IPS-15b (cell line): ENCODE data around the gene LHB.

Experiments used
- H3K27me3 ChIP-seq: one replicate; pipeline ENCODE4 v1.6.1; 2013; ENCODE audit warnings: low read length; ENCODE audit not compliant: control insufficient read depth, insufficient read depth
- H3K36me3 ChIP-seq: one replicate; pipeline ENCODE4 v1.6.1; 2013; ENCODE audit warnings: low read length; ENCODE audit not compliant: control insufficient read depth, insufficient read depth
- H3K4me1 ChIP-seq: one replicate; pipeline ENCODE4 v1.6.1; 2013; ENCODE audit warnings: mild to moderate bottlenecking, low read length; ENCODE audit not compliant: control insufficient read depth, insufficient read depth
- H3K4me3 ChIP-seq: one replicate; pipeline ENCODE4 v1.5.1; 2013; ENCODE audit warnings: low read depth, low read length
- H3K9ac ChIP-seq: one replicate; pipeline ENCODE4 v1.6.1; 2013; ENCODE audit warnings: low read depth, mild to moderate bottlenecking, low read length
- H3K9me3 ChIP-seq: one replicate; pipeline ENCODE4 v1.6.1; 2013; ENCODE audit warnings: mild to moderate bottlenecking, low read length; ENCODE audit not compliant: control insufficient read depth, insufficient read depth

The LHB gene

DNA sequence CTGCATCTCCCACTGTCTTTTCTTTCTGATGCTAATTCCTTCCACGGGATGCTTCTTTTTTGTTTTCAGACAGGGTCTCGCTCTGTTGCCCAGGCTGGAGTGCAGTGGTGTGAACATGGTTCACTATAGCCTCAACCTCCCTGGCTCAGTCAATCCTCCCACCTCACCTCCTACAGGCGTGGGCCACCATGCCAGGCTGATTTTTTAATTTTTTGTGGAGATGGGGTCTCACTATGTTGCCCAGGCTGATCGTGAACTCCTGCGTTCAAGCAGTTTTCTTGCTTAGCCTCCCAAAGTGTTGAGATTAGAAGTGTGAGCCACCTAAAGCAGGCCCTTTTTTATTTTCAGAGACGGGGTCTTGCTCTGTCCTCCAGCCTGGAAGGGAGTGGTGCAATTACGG lies 28.6 kb downstream of the LHB start:
- H3K9me3 ChIP-seq, result no peaks in the 10 kb centered on the region
- H3K27me3 ChIP-seq, result no peaks in the 10 kb centered on the region
- no peak overlapping the region for H3K9ac ChIP-seq
- H3K4me1 ChIP-seq, result no peaks in the 10 kb centered on the region
- no peak overlapping the region for H3K4me3 ChIP-seq
- peaks cover 43% of the 10 kb centered on the region for H3K36me3 ChIP-seq

DNA sequence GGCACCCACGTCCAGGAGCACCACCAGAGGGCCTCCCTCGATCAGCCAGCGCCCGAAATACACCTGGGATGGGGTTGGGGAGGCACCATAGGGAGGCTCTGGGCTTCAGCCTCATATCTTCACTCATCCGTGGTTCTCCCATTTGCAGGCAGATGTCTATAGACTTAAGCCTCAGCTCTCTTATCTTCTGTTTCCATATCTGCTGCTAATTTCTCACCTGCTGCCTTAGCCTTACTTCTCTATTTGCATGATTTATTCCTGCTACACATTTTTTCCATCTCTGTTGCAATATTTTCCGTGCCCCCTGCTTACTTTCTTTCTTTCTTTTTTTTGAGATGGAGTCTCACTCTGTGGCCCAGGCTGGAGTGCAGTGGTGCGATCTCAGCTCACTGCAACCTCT lies 29.6 kb downstream of the LHB start:
- H3K27me3 ChIP-seq, result no peaks in the 10 kb centered on the region
- no peak overlapping the region for H3K9ac ChIP-seq
- H3K4me1 ChIP-seq, result no peaks in the 10 kb centered on the region
- peaks cover 45% of the 10 kb centered on the region for H3K36me3 ChIP-seq
- no peak overlapping the region for H3K4me3 ChIP-seq
- H3K9me3 ChIP-seq, result no peaks in the 10 kb centered on the region

DNA sequence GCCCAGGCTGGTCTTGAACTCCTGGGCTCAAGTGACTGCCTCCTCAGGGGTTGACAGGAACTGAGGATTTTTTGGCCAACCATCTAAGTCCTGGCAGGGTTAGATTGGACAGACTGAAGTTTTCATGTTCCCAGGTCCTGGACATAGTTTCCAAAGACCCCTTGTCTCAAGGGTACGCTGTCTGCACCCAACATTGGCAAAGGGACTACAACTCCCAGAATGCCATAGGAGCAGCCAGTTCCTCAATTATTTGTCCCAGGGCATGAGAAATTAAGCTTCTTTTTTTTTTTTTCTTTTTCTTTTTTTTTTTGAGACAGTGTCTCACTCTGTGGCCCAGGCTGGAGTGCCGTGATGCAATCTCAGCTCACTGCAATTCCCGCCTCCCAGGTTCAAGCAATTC lies 30.7 kb downstream of the LHB start:
- no peak overlapping the region for H3K4me3 ChIP-seq
- peaks cover 48% of the 10 kb centered on the region for H3K36me3 ChIP-seq
- no peaks in the 10 kb centered on the region for H3K27me3 ChIP-seq
- no peak overlapping the region for H3K9ac ChIP-seq
- H3K4me1 ChIP-seq, result no peaks in the 10 kb centered on the region
- no peaks in the 10 kb centered on the region for H3K9me3 ChIP-seq

DNA sequence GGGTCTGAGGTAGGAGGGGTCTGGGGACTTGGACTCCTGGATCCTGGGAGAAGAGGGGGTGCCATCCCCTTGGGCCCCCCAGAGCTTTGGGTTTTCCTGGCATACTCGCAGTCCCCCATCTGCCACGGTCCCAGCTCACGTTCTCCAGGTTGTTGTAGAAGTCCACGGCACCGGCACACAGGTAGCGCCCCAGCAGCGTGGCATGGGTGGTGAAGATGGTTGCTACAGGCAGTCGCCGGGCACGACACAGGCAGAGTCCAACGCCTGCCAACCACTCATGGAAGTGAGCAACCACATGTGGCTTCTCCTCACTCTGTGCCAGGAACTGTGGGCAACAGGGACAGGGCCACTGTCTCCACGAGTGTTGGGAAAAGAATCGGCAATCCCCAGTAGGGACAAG lies 31.2 kb downstream of the LHB start:
- no peaks in the 10 kb centered on the region for H3K4me1 ChIP-seq
- H3K4me3 ChIP-seq, result no peak overlapping the region
- H3K36me3 ChIP-seq, result peaks cover 43% of the 10 kb centered on the region
- H3K9me3 ChIP-seq, result no peaks in the 10 kb centered on the region
- H3K9ac ChIP-seq, result no peak overlapping the region
- H3K27me3 ChIP-seq, result no peaks in the 10 kb centered on the region

DNA sequence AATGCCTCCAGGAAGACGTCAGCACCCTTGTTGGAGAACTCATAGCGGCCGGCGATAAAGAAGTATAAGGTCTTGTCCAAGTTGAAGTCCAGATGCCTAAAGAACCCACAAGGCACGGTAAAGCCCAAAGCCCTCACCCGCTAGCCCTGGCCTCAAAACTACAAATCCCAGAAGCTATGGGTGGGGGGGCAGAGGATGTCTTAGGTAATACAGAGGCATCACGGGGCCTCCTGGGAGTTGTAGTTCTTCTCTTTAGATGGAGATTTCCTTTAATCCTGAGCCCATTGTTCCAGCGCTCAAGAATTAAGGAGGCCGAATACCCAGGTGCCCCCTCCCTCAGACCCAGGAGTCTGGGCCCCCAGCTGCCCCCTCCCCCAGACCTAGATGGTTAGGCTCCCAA lies 34.6 kb downstream of the LHB start:
- Histone ChIP-seq H3K4me1 (no peaks in the 10 kb centered on the region), H3K9me3 (no peaks in the 10 kb centered on the region), H3K9ac (no peak overlapping the region), H3K4me3 (no peak overlapping the region), H3K36me3 (peaks cover 25% of the 10 kb centered on the region), H3K27me3 (no peaks in the 10 kb centered on the region)

DNA sequence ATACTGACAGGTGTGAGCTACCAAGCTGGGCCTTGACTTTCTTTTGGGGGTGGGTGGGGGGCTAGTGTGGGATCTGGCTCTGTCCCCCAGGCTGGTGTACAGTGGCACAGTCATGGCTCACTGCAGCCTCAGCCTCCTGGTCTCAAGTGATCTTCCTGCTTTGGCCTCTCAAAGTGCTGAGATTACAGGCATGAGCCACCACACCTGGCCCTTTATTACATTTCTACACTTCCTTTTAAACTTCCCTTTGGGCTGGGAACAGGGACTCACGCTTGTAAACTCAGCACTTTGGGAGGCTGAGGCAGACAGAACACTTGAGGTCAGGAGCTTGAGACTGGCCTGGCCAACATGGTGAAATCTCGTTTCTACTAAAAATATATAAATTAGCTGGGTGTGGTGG lies 39.8 kb downstream of the LHB start:
- Histone ChIP-seq H3K36me3 (peaks cover 10% of the 10 kb centered on the region), H3K4me3 (no peak overlapping the region)

DNA sequence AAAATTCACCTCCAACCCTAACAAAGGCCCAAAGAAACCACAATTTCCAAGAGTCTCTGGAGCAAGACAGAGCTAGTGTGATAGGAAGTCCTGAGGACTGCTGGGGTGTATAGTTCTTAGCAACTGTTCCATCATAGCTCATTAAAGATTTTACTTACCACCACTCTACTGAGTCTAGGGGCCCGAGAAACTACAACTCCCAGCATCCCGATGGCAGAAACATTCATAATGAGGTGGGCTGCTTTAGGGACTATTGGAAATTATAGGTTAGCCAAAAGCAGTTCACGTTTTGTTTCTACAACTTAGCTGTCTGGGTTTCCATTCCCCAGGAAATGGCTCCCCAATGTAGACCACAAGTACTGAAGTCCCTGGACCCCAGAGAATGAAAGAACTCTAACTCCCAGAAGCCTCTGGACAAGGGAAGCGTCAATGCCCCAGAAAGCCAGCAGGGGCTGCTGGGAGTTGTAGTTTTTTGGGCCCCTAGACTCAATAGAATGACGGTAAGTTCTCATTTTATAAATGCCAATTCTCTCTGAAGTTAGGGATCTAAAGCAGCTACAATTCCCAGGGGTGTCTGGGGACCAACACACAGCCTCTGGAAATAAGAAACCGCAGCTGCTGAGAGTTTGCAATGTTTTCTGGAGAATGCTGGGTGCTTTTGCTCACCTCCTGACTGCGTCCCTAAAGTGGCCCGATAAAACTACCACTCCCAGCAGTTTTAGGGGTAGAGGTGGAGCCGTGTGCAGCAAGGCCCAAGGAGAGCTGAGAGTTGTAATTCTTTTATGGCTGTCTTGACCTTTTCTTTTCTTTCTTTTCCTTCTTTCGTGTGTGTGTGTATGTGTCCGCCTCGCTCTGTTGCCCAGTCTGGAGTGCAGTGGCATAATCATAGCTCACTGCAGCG lies 40.7 kb downstream of the LHB start:
- H3K27me3 ChIP-seq, result no peaks in the 10 kb centered on the region
- no peak overlapping the region for H3K4me3 ChIP-seq
- H3K9ac ChIP-seq, result no peak overlapping the region
- H3K4me1 ChIP-seq, result peaks cover 1% of the 10 kb centered on the region
- H3K9me3 ChIP-seq, result no peaks in the 10 kb centered on the region
- peaks cover 8% of the 10 kb centered on the region for H3K36me3 ChIP-seq

More for the DNA sequence above, 39.8 kb downstream of the LHB start:
- no peaks in the 10 kb centered on the region for H3K9me3 ChIP-seq
- H3K9ac ChIP-seq, result no peak overlapping the region
- no peaks in the 10 kb centered on the region for H3K4me1 ChIP-seq
- H3K27me3 ChIP-seq, result no peaks in the 10 kb centered on the region

DNA sequence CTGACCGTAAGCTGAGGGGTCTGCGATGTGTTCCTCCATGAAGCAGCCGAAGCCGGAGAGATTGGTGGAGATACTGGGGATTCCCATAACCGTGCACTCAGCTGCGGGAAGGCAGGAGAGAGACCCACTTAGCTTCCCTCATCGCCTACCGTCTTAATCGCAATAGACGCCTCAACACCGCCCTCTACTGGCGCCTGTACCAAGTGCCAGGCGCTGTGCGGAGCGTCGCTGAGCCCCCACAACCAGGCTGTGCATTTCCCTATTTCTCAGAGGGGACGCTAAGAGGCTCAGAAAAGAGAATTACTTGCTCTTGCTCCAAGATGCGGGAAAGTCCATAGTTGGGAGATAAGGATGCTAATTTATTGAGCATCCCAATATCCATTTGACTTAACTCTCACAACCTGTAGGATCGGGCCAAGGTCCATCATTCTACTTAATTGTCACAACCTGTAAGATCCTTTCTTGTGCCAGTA lies 45.9 kb downstream of the LHB start:
- Histone ChIP-seq H3K4me3 (no peak overlapping the region), H3K27me3 (no peaks in the 10 kb centered on the region), H3K4me1 (peaks cover 6% of the 10 kb centered on the region), H3K36me3 (peaks cover 17% of the 10 kb centered on the region), H3K9ac (no peak overlapping the region), H3K9me3 (no peaks in the 10 kb centered on the region)

DNA sequence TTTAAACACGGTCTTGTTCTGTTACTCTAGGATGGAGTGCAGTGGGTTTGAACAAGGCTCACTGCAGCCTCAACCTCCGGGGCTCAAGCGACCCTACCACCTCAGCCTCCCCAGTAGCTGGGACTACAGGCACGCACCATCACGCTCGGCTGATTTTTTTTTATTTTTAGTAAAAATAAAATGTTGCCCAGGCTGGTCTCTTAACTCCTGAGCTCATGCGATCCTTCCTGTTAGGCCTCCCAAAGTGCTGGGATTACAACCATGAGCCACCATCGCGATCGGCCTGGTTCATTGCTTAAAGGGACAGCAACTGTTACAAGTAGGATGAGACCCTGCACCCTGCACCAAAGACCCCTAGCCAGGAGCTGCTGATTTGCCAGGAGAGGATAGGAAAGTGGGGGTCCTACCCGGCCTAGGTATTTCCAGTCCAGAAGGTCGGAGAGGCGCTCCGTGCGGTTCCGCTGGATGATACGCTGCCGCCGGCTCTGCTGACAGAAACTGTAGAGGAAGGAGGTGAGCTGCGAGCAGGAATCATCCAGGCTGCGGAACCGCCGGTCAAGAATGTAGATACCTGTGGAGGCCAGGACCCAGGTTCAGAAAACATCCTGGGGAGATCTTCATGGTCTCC lies 46.6 kb downstream of the LHB start:
- peaks cover 18% of the 10 kb centered on the region for H3K36me3 ChIP-seq
- no peaks in the 10 kb centered on the region for H3K9me3 ChIP-seq
- no peak overlapping the region for H3K4me3 ChIP-seq
- H3K27me3 ChIP-seq, result no peaks in the 10 kb centered on the region
- H3K4me1 ChIP-seq, result peaks cover 6% of the 10 kb centered on the region
- no peak overlapping the region for H3K9ac ChIP-seq

DNA sequence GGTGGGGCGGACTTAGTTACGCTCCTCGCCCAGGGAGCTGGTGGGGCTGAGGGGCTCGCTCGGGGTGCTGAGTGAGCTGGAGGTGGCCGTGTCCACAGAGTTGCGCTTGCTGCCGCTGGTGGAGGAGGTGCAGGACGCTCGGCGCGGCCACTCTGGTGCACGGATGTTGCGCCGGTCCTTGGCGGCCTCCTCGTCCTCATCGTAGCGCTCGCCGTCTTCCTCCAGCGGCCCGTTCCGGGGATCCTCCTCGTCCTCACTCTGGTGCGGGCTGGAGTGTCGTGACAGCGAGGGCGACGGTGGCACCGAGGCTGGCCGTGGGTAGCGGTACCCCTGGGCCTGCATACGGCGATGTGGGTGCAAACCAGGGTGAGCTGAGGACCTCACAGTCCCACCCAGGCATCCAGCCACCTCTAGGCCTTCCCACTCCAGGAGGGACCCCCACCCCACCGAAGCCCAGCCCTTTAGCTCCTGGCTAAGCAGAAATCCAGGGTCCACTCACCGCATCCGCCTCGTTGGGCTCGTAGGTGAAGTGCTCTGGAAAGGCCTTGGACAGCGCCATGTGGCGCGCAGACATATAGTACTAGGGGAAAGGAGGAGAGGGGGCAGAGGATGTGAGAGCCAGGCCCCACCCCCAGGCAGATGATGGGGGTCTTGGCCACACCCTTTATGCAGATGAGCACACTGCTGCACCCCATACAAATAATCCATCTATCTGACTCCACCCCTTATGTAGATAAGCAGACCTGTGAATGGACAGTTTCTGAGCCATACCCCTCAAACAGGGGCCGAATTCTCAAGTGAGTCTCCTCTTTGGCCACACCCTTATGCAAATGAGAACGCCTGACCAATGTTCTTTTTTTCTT lies 47.4 kb downstream of the LHB start:
- no peaks in the 10 kb centered on the region for H3K9me3 ChIP-seq
- H3K36me3 ChIP-seq, result peaks cover 16% of the 10 kb centered on the region
- peaks cover 8% of the 10 kb centered on the region for H3K4me1 ChIP-seq
- H3K4me3 ChIP-seq, result no peak overlapping the region
- H3K27me3 ChIP-seq, result no peaks in the 10 kb centered on the region
- no peak overlapping the region for H3K9ac ChIP-seq

DNA sequence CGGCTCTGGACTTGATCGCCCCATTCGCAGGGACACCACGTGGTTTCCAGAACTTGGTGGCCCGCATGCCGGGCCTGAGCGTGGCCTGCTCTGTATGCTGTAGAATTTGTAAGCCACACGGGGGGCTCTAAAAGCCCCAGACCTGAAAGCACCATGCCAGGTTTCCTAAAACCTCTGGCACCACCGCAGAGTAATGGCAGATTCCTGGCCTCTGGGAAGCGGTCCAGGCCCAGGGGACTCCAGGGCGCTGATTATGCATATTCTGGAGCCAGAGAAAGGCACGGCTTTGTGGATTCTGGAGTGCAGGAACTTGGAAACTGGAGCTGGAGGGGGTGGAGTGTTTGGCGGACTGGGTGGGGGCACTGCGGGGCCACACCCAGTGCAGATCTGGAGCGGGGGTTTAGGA lies 48.1 kb downstream of the LHB start:
- peaks cover 15% of the 10 kb centered on the region for H3K36me3 ChIP-seq
- no peak overlapping the region for H3K9ac ChIP-seq
- no peak overlapping the region for H3K4me3 ChIP-seq
- H3K27me3 ChIP-seq, result no peaks in the 10 kb centered on the region
- H3K4me1 ChIP-seq, result peaks cover 13% of the 10 kb centered on the region
- no peaks in the 10 kb centered on the region for H3K9me3 ChIP-seq
